Measurements from ENCODE around the gene KNCN.

DNA sequence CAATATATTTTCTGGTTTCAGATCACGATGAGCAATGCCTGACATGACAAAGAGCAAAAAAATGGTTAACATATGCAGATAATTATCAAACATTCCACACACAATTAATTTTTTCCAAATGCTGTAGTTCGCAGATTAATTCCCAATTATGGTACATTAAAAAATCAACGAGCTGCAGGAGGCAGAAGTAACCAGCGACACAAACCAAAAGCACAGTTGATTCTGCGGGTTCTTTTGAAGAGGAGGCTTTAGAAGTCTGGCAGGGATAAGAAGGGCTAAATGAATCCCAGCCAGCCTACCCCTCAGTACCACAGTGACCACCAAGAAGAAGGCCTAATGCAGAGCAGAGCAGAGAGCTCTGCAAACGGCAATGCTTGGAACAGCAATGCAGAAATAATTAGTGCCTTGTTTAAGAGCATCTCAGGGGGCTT is 17.0 kb upstream of the KNCN start:
- TF ChIP-seq, protein P1, sequence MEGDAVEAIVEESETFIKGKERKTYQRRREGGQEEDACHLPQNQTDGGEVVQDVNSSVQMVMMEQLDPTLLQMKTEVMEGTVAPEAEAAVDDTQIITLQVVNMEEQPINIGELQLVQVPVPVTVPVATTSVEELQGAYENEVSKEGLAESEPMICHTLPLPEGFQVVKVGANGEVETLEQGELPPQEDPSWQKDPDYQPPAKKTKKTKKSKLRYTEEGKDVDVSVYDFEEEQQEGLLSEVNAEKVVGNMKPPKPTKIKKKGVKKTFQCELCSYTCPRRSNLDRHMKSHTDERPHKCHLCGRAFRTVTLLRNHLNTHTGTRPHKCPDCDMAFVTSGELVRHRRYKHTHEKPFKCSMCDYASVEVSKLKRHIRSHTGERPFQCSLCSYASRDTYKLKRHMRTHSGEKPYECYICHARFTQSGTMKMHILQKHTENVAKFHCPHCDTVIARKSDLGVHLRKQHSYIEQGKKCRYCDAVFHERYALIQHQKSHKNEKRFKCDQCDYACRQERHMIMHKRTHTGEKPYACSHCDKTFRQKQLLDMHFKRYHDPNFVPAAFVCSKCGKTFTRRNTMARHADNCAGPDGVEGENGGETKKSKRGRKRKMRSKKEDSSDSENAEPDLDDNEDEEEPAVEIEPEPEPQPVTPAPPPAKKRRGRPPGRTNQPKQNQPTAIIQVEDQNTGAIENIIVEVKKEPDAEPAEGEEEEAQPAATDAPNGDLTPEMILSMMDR (IDR thresholded peaks at IDR 0.05; ENCODE audit: low read depth, low read length) = no peak
- no peak for TF ChIP-seq EZH2phosphoT487 (IDR thresholded peaks at IDR 0.05; ENCODE audit: low read depth)
